GM21737 (cell line): ENCODE results near the gene SYTL4.
"Not testable (repeated sequence)": the region's sequence is repeated elsewhere in the genome, so short reads cannot be mapped to it uniquely, and the experiment has no call there.

Experiments
- ATAC-seq: cut with Tn5 transposase; IDR thresholded peaks from one replicate; pipeline ENCODE4 v1.9.1; 2021; ENCODE audit warnings: mild to moderate bottlenecking, moderate library complexity; ENCODE audit not compliant: unreplicated experiment

SYTL4 gene

DNA sequence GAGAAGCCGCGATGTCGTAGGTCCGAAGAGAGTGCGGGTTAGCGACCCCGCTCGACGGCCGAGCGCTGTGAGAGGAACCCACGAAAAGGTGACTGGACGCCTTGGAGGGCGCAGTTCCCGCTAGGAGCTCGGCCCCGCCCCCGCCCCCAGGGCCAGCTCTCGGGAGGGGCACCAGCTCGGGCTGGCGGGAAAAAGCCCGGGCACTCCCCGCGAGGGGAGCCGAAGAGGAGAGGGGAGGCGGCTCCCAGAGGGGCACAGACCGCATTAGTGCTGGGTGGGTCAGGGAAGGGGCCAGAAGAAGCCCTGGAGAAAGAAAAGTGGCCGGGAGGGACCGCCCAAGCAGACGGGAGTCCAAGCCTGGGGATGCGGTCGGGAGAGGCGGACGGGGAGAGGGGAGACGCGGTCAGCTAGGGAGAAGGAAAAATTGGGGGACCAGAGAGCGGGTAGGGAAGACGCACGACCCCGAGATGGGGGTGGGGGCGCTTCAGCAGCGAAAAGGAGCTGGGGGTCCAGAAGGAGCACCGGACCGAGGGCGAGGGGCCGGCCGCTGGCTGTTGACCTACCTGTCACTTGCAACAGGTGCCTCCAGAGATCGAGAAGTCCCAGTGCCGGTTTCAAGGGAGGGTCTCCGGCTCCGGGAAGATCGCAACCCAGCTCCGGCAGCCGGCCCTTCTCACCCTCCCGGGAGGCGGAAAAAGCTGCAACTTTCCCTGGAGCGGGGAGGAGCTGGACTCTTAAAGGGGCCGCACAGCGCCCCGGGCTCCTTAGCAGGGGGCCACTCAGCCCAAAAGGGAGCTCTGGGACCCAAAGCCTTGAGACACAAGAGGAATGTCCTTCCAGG is at the start of gene SYTL4:
SYTL4 (minus strand) TSS at position 681 of the 841 bp plus-strand sequence. CDS start 30,084 bp downstream, outside the sequence.
- ATAC-seq, result no peak

DNA sequence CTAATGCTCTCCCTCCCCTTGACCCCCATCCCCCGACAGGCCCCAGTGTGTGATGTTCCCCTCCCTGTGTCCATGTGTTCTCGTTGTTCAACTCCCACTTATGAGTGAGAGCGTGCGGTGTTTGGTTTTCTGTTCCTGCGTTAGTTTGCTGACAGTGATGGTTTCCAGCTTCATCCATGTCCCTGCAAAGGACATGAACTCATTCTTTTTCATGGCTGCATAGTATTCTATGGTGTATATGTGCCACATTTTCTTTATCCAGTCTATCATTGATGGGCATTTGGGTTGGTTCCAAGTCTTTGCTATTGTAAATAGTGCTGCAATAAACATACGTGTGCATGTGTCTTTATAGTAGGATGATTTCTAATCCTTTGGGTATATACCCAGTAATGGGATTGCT is 37.5 kb upstream of the SYTL4 start:
- ATAC-seq, result not testable (repeated sequence)

DNA sequence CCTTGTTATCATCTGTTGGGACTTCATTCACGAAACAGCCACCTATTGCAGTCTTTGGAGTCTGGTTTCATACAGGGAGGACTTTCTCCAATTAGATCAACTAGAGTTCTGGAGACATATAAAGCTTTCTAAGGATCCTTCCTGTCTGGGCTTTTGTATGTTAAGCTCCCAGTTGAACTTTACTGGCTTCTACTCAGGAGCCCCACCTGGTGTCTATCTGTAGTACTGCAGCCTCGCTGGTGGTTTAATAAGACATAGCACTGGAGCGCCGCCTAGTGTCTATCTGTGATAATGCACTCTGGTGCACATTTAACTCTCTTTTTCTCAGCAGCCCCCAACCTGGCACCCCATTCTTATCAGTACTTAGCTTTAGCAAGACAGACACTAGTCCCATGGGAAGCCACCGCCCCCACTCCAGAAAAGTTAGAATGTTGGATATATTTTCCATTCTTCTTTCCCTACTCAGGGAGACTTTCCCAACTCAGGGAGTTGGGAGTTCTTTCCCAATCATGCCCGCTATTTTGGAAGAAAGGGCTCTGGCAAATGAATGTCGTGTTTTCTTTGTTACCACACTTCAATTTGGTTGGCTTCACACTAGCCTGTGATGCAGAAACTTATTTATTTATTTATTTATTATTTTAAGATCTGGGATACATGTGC is 36.9 kb upstream of the SYTL4 start:
- ATAC-seq, result no peak

DNA sequence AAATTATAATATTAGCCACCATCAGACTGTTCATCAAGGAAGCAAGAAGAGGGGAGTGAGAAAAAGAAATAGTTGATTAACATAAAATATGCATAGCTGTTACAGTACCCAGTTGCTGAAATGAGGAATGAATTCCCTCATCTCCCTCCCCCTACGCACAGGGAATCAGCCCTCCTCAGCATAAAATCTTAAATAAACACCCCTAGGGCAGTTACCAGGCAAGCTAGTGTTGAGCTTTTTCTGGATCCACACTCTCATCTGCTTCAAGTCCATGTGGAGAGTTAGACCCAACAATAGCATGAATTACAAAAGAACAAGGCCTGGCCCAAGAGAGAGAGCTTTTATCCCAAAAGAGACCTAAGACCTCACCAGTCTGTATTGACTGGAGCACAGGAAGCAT is 19.0 kb upstream of the SYTL4 start:
- no peak for ATAC-seq

DNA sequence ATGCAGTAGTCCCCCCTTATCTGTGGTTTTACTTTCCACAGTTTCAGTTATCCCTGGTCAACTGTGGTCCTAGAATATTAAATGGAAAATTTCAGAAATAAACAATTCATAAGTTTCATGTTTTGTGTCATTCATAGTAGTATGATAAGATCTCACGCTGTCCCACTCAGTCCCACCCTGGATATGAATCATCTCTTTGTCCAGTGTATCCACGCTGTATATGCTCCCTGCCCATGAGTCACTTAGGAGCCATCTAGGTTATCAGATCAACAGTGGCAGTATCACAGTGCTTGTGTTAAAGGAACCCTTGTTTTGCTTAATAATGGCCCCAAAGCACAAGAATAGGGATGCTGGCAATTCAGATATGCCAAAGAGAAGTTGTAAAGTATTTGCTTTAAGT is 16.2 kb upstream of the SYTL4 start:
- no peak for ATAC-seq

DNA sequence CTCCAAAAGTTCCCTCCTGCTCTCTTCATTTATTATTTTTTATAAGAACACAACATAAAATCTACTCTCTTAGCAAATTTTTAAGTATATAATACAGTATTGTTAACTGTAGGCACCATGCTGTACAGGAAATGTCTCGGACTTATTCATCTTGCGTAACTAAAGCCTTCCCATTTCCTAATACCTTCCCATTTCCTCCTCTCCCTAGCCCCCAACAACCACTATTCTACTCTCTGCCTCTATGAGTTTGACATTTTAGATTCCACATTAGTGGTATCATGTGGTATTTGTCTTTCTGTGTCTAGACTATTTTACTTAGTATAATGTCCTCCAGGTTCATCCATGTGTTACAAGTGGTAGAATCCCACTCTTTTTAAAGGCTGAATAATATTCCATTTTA is 15.8 kb upstream of the SYTL4 start:
- no peak for ATAC-seq

DNA sequence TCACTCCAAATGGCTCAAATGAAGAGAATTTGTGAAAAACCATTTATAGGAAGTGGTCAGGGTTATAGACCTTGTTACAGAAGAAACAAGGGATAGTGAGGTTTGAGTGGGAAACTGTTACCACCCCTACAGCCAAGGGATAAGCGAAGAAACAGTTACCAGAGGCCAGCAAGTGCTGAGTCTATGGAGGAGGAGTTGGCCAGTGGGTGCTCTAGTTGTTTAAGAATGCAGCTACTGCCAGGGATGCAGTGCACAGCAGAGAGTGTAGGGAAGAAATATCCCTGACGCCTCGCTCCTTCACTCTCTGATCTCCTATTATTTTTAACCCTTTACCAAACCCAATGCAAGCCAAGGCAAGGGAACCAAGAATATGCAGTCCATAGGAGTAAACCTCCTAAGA is 15.2 kb upstream of the SYTL4 start:
- no peak for ATAC-seq

DNA sequence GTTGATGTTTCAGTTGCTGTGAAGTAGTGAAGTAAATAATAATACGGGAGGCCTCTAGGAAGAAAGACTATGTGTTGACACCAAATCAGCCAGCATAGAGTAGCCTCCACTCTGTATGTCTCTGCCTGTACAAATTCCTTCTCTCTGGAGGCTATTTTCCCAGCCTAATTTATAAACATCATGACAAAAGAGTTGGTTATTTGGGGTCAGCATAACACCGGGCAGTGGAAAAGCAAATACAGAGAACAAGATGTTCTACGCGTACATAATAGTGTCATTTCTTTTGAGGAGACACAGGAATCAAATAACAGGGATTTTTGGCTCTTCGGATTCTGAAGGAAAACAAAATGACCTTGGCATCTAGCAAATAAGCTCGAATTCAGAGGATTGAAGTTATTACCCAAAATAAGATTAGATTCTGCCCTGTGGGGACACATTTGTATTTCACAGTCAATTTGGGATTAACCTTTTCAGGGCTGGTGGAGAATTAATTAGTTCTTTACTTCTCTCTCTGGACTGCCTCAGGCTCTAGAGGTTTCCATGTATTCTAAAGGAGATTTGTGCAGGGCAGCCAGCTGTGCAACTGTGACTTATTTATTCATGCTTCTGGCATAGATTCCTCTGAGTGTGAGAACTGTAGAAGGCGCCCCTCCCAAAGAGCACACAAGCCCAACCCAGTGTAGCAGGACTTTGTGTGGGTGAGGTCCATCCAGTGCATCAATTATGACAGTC is 14.1 kb upstream of the SYTL4 start:
- ATAC-seq, result no peak

DNA sequence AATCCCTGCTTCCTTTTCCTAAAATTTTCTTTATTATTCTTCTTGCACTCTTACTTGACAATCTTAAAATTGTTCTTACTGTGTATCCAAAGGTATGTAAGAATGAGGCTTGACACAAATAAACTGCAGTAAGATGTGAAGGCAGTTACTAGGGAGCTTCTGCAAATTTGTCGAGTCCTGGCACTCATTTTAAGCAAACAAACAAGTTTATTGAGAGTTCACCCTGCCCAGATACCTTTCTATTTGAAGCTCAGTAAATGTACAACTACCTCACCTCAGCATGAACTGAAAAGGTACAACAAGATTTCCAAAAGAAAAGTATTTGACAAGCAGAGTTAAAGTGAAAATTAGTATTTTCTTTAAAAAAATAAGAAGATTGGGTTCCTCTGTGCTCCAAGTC is 13.3 kb upstream of the SYTL4 start:
- ATAC-seq, result no peak

DNA sequence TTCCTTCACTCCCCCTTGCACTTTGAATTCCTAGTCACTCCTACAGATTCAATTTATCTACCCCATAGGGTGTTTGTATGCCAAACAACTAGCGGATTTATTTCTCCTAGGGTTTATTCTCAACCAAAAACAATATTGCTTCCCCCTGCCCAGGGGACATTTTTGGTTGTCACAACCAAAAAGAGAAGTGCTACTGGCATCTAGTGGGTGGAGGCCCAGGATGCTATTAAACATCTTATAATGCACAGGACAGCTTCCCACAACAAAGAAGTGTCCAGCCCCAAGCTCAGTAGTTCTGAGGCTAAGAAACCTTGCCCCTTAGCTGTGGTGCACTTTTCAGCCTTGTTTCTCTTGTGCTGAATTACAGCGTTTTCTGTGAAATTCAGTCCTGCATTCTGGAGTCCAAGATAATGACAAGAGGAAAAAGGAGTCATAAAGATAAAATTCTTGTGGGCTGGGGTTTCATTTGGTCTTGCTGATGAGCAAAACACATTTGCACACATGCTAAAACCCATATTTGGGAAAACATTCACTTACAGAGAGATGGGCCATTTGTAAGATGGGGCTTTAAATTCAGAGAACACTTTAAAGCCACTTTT is 11.2 kb upstream of the SYTL4 start:
- no peak for ATAC-seq

DNA sequence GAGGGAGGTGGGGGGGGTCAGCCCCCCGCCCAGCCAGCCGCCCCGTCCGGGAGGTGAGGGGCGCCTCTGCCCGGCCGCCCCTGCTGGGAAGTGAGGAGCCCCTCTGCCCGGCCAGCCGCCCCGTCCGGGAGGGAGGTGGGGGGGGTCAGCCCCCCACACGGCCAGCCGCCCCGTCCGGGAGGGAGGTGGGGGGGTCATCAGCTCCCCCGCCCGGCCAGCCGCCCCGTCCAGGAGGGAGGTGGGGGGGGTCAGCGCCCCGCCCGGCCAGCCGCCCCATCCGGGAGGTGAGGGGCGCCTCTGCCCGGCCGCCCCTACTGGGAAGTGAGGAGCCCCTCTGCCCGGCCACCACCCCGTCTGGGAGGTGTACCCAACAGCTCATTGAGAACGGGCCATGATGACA is 7.9 kb downstream of the SYTL4 start:
- ATAC-seq, result not testable (repeated sequence)

DNA sequence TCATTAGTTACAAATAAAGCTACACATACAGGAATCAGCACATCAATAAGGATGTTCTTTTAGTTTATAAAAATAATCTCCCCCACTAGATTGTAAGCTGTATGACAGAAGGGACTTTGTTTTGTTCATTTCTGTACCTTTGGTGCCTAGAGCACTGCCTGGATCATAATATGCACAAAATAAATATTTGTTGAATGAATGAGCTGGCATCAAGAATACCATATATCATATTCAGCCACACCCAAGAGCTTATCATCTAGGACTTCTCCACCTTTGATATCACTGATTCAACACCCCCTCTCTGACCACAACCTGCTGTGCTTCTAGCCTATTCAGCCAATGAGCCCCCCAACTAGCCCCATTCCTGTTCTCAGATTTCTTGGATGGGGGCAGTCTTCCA is 10.6 kb downstream of the SYTL4 start:
- no peak for ATAC-seq

DNA sequence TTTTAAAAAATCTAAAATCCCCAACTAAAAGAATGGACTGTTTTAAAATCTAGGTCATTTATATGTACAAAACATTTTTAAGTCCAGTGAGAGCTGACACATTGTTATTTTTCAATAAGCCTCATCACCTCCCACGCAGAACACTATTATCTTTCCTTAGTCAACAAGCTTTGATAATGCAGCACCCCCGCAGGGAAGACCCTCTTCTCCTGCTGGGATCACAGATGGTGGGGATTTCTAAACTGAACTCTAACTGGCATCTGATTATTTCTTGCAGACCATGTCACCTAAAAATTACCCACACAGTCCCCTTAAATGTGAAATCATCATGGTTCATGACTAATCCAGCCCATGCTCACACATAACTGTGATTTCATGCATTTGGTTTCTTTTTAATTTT is 11.6 kb downstream of the SYTL4 start:
- no peak for ATAC-seq

DNA sequence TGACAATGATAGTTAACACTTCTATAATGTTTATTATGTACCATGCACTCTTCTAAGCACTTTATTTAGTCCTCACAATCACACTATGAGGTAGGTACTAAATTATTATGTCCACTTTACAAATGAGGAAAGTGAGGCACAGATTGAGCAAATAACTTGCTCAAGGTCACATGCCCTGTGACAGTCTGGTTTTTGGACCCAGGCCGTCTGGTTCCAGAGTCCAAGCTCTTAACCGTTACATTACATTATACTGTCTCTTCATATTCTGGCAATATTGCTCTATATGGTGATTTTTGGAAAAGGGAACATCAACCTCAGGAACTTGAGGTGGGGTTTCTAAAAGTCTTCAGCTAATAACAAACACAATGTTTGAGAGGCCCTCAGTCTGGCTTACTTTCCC is 12.8 kb downstream of the SYTL4 start:
- ATAC-seq, result no peak

DNA sequence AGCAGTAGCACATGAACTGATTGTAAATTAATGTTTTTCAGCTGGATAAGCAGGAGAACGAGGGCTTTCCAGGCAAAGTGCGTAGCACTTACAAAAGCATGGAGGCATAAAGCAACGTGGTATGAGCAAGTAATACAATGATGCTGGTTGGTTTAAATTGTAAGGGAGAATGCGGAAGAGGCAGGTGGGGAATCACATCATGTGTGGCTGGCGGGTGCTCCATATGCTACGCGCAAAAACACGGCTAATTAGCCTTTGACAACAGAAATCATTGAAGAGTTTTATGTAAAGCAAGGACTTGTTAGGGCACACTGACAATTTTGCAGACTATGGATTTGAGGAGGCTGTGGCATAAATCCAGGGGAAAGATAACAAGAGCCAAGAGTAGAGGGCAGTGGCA is 14.6 kb downstream of the SYTL4 start:
- ATAC-seq, result no peak

DNA sequence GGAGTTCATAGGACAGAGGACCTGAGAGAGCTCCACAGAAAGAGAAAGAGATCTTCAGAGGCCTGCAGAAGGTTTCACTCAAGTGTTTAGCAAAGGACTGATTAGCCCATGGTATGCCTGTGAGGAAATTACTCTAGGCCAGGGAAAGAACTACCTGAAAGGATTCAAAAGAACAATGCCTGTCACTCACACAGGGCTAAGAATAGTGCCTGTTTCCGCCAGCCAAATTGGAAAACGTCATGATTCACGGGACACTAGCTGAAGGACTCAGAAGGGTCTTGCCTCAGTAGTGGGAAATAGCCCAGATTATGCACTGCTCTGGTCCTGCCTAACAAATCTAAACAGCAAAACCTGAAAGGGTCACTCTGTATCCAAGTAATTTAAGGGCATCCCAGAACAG is 21.1 kb downstream of the SYTL4 start:
- no peak for ATAC-seq

DNA sequence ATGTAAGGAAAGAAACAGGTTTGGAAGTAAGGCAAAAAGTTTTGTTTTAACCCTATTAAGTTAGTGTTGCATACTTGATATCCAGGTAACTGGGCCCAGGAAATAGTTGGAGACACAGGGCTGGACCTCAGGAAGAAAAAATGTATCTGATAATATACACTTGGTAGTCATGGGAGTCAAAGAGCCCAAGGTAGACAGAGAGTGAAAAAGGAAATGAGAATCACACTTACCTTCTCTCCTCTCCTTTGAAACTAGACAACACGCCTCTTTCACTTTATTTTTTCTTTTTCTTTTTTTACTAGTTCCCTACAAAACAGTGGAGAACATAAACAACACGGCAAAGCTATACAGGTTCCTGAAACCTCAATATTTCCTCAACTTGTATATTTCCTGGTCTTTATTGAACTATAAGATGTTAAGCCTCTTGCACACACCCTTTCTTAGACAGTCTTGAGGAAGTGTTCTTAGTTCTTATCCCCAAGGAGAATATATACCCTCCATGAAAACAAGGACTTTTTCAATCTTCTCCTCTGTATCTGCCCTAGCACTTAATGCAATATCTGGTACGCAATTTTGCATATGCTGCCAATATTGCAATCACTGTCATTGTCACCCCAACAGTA is 27.2 kb downstream of the SYTL4 start:
- no peak for ATAC-seq

DNA sequence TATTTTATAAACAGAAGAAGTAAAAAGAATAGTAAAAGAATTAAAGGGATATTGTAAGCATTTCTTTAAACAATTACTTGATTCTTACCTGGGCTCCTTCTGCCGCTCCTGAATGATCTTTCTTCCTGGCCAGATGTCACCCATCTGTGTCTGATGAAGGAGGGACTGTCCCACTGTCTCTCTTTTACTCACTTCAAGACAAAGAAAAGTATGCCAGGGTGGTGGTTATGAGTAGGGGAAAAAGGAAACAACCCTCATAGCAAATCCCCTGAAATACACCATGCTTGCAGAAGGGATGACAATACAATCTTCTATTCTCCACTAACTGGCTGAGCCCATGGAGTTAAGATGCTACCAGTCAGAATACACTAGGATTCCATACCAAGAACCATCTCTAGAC is 31.1 kb downstream of the SYTL4 start:
- no peak for ATAC-seq

DNA sequence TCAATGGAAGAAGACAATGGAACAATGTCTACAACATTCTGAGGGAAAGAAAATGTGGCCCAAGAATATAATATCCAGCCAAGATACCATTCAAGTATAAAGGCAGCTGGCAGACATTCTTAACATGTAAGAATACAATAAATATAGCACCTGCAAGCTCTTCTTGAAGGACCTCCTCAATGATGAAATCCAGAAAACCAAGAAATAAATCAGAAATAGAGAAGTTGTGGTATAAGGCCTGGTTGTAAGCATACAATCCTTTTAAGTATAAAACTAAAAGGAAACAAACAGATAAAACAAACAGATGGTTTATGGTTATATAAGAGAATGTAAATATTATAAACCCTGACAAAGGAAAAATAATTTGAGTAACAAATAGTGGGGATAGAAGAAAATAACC is 33.4 kb downstream of the SYTL4 start:
- no peak for ATAC-seq

DNA sequence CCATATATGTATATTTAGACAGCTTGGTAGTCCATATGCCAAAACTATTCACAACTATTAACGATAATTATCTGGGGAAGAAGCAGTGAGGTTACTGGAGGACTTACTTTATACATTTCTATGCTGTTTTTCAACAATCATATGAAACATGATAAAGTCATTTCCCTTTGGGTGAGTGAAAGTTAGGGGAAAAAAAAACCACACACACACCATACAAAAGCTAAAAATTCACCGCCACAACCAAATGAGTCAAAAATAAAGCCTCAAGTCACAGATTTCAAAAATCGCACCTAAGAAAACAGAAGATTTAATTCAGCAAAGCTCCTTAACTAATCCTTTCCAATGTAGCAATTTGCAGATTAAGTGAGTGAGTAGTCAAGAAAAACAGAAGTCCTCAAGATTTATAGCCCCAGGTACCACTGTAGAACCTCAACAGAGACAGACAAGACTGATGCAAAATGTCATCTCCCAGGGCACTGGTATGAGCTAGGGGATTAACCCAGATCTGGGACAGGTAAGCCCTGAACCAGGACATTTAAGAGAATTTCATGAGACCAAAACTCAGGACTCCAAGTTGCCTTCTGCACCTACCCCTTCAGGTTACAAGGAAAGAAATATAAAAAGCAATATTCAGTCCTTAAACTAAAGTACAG is 35.1 kb downstream of the SYTL4 start:
- ATAC-seq, result no peak
